ENCODE measurements around the gene AK8.

The AK8 gene

DNA sequence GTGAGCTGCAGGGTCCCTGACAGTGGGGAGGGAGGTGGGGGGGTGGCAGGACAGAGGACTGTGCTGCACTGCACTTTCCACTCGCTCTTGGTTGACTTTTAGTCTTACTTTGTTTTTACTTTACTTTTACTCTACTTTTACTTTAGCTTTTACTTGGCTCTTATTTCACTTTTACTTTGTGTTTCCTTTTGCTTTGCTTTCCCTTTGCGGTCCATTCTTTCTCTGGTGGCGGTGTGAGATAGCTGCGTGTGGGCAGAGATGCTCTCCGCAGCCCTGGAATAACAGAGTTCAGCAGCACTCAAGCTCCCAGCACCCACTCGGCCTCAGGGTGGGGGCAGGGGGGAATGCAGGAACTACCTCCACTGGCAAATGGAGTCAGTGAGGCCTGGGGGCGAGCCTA lies 4.7 kb downstream of the AK8 start:
- DNase-seq (ENCODE audit: low read depth) = no peak
- TF ChIP-seq, protein P1, sequence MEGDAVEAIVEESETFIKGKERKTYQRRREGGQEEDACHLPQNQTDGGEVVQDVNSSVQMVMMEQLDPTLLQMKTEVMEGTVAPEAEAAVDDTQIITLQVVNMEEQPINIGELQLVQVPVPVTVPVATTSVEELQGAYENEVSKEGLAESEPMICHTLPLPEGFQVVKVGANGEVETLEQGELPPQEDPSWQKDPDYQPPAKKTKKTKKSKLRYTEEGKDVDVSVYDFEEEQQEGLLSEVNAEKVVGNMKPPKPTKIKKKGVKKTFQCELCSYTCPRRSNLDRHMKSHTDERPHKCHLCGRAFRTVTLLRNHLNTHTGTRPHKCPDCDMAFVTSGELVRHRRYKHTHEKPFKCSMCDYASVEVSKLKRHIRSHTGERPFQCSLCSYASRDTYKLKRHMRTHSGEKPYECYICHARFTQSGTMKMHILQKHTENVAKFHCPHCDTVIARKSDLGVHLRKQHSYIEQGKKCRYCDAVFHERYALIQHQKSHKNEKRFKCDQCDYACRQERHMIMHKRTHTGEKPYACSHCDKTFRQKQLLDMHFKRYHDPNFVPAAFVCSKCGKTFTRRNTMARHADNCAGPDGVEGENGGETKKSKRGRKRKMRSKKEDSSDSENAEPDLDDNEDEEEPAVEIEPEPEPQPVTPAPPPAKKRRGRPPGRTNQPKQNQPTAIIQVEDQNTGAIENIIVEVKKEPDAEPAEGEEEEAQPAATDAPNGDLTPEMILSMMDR (conservative IDR thresholded peaks at IDR 0.05; ENCODE audit: low read depth, low read length) = no peak
- H3K4me3 ChIP-seq (ENCODE audit: low read length) = no peak overlapping the region

DNA sequence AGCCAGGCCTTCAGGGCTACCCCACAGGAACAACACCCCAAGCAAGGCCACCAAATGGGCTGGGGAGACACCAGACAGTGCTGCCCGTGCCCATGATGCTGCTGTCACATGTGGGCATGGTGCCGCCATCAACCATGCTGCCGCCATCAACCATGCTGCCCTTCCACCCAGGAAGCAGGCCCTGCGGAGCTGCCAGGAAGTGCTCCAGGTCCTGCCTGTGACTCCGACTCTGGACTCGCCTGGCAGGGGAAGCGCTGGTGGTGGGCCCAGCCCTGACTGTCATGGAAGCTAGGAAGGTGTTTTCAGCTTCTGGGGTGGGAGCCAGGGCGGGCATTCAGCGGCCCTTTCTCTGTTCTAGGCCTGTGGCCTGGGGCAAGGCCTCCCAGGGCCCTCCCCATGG lies 8.8 kb downstream of the AK8 start:
- H3K4me3 ChIP-seq (ENCODE audit: low read length) = no peak overlapping the region
- TF ChIP-seq, protein P1 (conservative IDR thresholded peaks at IDR 0.05; ENCODE audit: low read depth, low read length) = no peak
- no peak for DNase-seq (ENCODE audit: low read depth)

DNA sequence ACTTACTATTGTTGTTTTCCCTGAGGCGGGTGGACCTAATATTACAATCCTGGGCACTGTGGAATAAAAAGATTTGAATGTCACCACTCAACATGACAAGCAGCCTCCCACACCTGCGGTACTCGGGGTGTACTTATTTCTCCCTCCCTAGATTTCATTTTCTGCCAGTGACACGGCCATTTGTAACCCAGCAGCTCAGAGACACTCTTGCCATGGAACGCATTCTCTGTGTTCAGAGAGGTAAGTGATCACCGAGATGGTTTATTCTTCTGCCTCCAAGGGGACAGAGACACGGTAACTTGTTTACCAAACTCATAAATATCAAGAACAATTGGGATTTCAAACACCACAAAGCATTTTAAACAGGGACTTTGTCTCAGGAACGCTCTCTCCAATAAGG lies 11.2 kb downstream of the AK8 start:
- no peak overlapping the region for H3K4me3 ChIP-seq (ENCODE audit: low read length)
- DNase-seq (ENCODE audit: low read depth) = no peak
- TF ChIP-seq, protein P1 (conservative IDR thresholded peaks at IDR 0.05; ENCODE audit: low read depth, low read length) = no peak

DNA sequence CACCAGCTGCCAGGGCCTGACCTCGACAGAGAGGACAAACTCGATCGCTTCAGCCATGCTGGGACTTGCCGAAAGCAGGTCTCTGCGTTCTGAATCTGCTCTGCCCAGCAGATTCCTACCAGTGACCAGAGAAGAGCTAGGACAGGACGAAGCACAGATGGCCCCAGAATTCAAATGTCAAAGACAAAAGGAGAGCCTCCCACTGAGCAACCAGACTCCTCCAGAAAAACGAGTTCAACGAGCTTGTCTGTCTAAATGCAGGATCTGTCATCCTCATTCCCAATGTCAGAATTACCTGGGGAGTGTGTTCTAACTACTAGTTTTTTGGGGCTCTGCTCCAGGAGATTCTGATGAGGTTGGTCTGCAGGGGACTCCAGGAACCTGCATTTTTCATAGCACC lies 13.4 kb downstream of the AK8 start:
- TF ChIP-seq, protein P1 (conservative IDR thresholded peaks at IDR 0.05; ENCODE audit: low read depth, low read length) = no peak
- H3K4me3 ChIP-seq (ENCODE audit: low read length) = no peak overlapping the region
- no peak for DNase-seq (ENCODE audit: low read depth)

DNA sequence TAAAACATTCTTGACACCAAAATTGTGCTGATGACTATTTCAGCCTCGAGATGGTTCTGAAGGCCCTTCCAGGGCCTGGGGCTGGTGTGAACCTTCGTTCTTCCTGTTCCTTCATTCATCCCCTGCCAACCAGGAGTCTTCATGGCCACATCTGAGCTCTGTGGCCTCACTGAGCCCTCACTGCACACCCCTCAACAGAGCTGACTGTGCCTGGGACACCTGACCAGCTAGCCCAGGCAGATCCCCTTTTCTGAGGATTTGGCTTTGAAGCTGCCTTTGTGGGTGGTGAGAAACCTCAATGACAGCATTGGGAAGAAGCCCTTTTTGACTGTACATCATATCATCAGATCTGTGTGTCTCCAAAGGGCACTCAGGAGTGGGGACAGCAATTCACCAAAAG lies 13.8 kb downstream of the AK8 start:
- DNase-seq (ENCODE audit: low read depth) = no peak
- H3K4me3 ChIP-seq (ENCODE audit: low read length) = no peak overlapping the region
- TF ChIP-seq, protein P1 (conservative IDR thresholded peaks at IDR 0.05; ENCODE audit: low read depth, low read length) = no peak

DNA sequence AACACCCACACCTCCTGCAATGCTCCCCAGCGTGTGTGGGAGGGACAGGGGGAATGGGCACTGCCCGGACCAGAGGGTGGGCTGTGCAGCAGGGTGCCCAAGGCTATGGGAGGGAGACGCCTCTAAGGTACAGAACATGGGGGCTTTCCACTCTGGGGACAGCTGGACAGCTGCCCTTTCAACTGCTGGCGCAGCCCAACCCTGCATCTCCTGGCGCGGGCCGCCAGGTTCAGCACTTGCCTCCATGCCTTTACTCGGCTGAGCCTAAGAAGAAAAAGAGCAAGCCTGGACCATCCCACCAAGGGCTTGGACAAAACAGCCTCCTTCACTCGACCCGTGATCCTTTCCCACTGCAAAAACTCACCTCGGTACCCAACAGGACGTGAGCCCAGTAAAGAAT lies 15.0 kb downstream of the AK8 start:
- DNase-seq (ENCODE audit: low read depth) = no peak
- no peak overlapping the region for H3K4me3 ChIP-seq (ENCODE audit: low read length)
- TF ChIP-seq, protein P1 (conservative IDR thresholded peaks at IDR 0.05; ENCODE audit: low read depth, low read length) = no peak

DNA sequence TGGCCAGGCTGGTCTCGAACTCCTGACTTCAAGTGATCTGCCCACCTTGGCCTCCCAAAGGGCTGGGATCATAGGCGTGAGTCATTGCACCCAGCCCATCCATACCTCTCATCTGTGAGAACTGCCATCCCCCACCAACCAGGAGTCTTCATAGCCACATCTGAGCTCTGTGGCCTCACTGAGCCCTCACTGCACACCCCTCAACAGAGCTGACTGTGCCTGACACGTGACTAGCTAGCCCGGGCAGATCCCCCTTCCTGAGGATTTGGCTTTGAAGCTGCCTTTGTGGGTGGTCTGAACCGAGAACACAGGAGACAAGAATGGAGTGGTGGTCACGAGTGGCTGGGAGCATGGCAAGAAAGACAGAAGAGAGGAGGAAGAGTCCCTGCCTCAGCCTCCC lies 15.6 kb downstream of the AK8 start:
- no peak for DNase-seq (ENCODE audit: low read depth)
- TF ChIP-seq, protein P1 (conservative IDR thresholded peaks at IDR 0.05; ENCODE audit: low read depth, low read length) = no peak
- H3K4me3 ChIP-seq (ENCODE audit: low read length) = no peak overlapping the region

Measured in retinal pigment epithelial cell (primary cell).